Adipocyte (in vitro differentiated cells): ENCODE results near the gene NSD2.
"Not testable (repeated sequence)": the region's sequence is repeated elsewhere in the genome, so short reads cannot be mapped to it uniquely, and the experiment has no call there.

Experiments
- DNase-seq: peaks from one replicate; pipeline ENCODE4 v3.0.0-alpha.2; 2015; ENCODE audit warnings: low read depth
- H3K27me3 ChIP-seq: replicated peaks from 2 replicates; pipeline ENCODE4 v1.7.0; 2013; ENCODE audit warnings: mild to moderate bottlenecking, low read length, moderate library complexity; ENCODE audit not compliant: control insufficient read depth, insufficient read depth
- H3K36me3 ChIP-seq: 2 replicates; pipeline ENCODE4 v1.7.0; 2013; ENCODE audit warnings: low read length, mild to moderate bottlenecking, moderate library complexity; ENCODE audit not compliant: control insufficient read depth, insufficient read depth, severe bottlenecking
- H3K4me1 ChIP-seq: 2 replicates; pipeline ENCODE4 v1.7.0; 2013; ENCODE audit warnings: mild to moderate bottlenecking, low read length, moderate library complexity; ENCODE audit not compliant: control insufficient read depth, insufficient read depth
- H3K4me3 ChIP-seq: 2 replicates; pipeline ENCODE4 v1.7.0; 2013; ENCODE audit warnings: mild to moderate bottlenecking, low read length, moderate library complexity
- H3K9ac ChIP-seq: 2 replicates; pipeline ENCODE4 v1.7.0; 2013; ENCODE audit warnings: mild to moderate bottlenecking, low read length, moderate library complexity
- H3K9me3 ChIP-seq: 2 replicates; pipeline ENCODE4 v1.7.0; 2013; ENCODE audit warnings: mild to moderate bottlenecking, low read length, moderate library complexity; ENCODE audit not compliant: control insufficient read depth

NSD2 gene

GRCh38 chr4:1832690-1833089 lies 38.5 kb upstream of the NSD2 start:
- no peak for DNase-seq
- Histone ChIP-seq H3K9me3 (no peaks in the 10 kb centered on the region), H3K4me3 (no peak overlapping the region), H3K27me3 (no peaks in the 10 kb centered on the region), H3K36me3 (peaks cover 83% of the 10 kb centered on the region), H3K9ac (no peak overlapping the region), H3K4me1 (no peaks in the 10 kb centered on the region)

- Histone ChIP-seq H3K9me3 (no peaks in the 10 kb centered on the region), H3K9ac (no peak overlapping the region), H3K27me3 (no peaks in the 10 kb centered on the region), H3K4me1 (no peaks in the 10 kb centered on the region), H3K36me3 (peaks cover 91% of the 10 kb centered on the region), H3K4me3 (no peak overlapping the region)
- no peak for DNase-seq
Observed at GRCh38 chr4:1833307-1834046, 37.7 kb upstream of the NSD2 start.

- Histone ChIP-seq H3K27me3 (no peaks in the 10 kb centered on the region), H3K4me1 (no peaks in the 10 kb centered on the region), H3K9ac (no peak overlapping the region), H3K4me3 (no peak overlapping the region), H3K9me3 (no peaks in the 10 kb centered on the region), H3K36me3 (peaks cover 98% of the 10 kb centered on the region)
- DNase-seq: no peak
Observed at GRCh38 chr4:1834047-1834775, 37.0 kb upstream of the NSD2 start.

- not testable (repeated sequence) for H3K9ac ChIP-seq, H3K4me1 ChIP-seq, H3K9me3 ChIP-seq, DNase-seq, H3K4me3 ChIP-seq, H3K27me3 ChIP-seq
- H3K36me3 ChIP-seq: peaks cover 97% of the 10 kb centered on the region
Observed at GRCh38 chr4:1835836-1836235, 35.4 kb upstream of the NSD2 start.

- no peak overlapping the region for H3K4me3 ChIP-seq
- H3K27me3 ChIP-seq: no peaks in the 10 kb centered on the region
- no peaks in the 10 kb centered on the region for H3K9me3 ChIP-seq
- no peak for DNase-seq
- H3K9ac ChIP-seq: no peak overlapping the region
- H3K36me3 ChIP-seq: peaks cover 97% of the 10 kb centered on the region
- H3K4me1 ChIP-seq: no peaks in the 10 kb centered on the region
Observed at GRCh38 chr4:1836650-1837049, 34.5 kb upstream of the NSD2 start.

- Histone ChIP-seq H3K9me3 (no peaks in the 10 kb centered on the region), H3K27me3 (no peaks in the 10 kb centered on the region), H3K4me1 (no peaks in the 10 kb centered on the region), H3K9ac (no peak overlapping the region), H3K4me3 (no peak overlapping the region), H3K36me3 (peaks cover 96% of the 10 kb centered on the region)
- no peak for DNase-seq
Observed at GRCh38 chr4:1837069-1837468, 34.1 kb upstream of the NSD2 start.

GRCh38 chr4:1839282-1839681 lies 31.9 kb upstream of the NSD2 start:
- Histone ChIP-seq H3K36me3 (peaks cover 78% of the 10 kb centered on the region), H3K27me3 (no peaks in the 10 kb centered on the region), H3K4me3 (no peak overlapping the region)

GRCh38 chr4:1841201-1841886 lies 29.8 kb upstream of the NSD2 start:
- Histone ChIP-seq H3K27me3 (no peaks in the 10 kb centered on the region), H3K4me3 (no peak overlapping the region), H3K4me1 (peaks cover 21% of the 10 kb centered on the region), H3K9me3 (no peaks in the 10 kb centered on the region), H3K36me3 (peaks cover 75% of the 10 kb centered on the region), H3K9ac (no peak overlapping the region)
- DNase-seq: no peak

More at GRCh38 chr4:1839282-1839681, 31.9 kb upstream of the NSD2 start:
- Histone ChIP-seq H3K4me1 (peaks cover 20% of the 10 kb centered on the region), H3K9me3 (no peaks in the 10 kb centered on the region), H3K9ac (no peak overlapping the region)
- DNase-seq: no peak

GRCh38 chr4:1841887-1842210 lies 29.3 kb upstream of the NSD2 start:
- no peak for DNase-seq
- peaks cover 21% of the 10 kb centered on the region for H3K4me1 ChIP-seq
- H3K9ac ChIP-seq: no peak overlapping the region
- no peak overlapping the region for H3K4me3 ChIP-seq
- H3K27me3 ChIP-seq: no peaks in the 10 kb centered on the region
- no peaks in the 10 kb centered on the region for H3K9me3 ChIP-seq
- H3K36me3 ChIP-seq: peaks cover 75% of the 10 kb centered on the region

- H3K9me3 ChIP-seq: no peaks in the 10 kb centered on the region
- H3K36me3 ChIP-seq: peaks cover 75% of the 10 kb centered on the region
- DNase-seq: no peak
- no peak overlapping the region for H3K9ac ChIP-seq
- H3K27me3 ChIP-seq: no peaks in the 10 kb centered on the region
- H3K4me1 ChIP-seq: peaks cover 21% of the 10 kb centered on the region
- no peak overlapping the region for H3K4me3 ChIP-seq
Observed at GRCh38 chr4:1842339-1842895, 28.8 kb upstream of the NSD2 start.

GRCh38 chr4:1842993-1843448 lies 28.2 kb upstream of the NSD2 start:
- Histone ChIP-seq H3K27me3 (no peaks in the 10 kb centered on the region), H3K9me3 (no peaks in the 10 kb centered on the region), H3K4me3 (no peak overlapping the region), H3K36me3 (peaks cover 72% of the 10 kb centered on the region), H3K4me1 (peaks cover 21% of the 10 kb centered on the region), H3K9ac (no peak overlapping the region)
- peak; percentile 83 for DNase-seq
